Loucy (cell line): Measurements from ENCODE around the gene BANK1.

Experiments
- EZH2phosphoT487 ChIP-seq: fragments of 200-600 bp; IDR thresholded peaks from 2 replicates; pipeline ENCODE4 v1.6.1; 2018; ENCODE audit warnings: antibody characterized with exemption, mild to moderate bottlenecking, moderate library complexity, borderline replicate concordance
- TF ChIP-seq, protein P1 (sequence below): fragments of 200-600 bp; sonication (generic); conservative IDR thresholded peaks from 2 replicates; pipeline ENCODE4 v1.5.1; 2014; ENCODE audit warnings: mild to moderate bottlenecking, antibody characterized with exemption, low read length

DNA sequence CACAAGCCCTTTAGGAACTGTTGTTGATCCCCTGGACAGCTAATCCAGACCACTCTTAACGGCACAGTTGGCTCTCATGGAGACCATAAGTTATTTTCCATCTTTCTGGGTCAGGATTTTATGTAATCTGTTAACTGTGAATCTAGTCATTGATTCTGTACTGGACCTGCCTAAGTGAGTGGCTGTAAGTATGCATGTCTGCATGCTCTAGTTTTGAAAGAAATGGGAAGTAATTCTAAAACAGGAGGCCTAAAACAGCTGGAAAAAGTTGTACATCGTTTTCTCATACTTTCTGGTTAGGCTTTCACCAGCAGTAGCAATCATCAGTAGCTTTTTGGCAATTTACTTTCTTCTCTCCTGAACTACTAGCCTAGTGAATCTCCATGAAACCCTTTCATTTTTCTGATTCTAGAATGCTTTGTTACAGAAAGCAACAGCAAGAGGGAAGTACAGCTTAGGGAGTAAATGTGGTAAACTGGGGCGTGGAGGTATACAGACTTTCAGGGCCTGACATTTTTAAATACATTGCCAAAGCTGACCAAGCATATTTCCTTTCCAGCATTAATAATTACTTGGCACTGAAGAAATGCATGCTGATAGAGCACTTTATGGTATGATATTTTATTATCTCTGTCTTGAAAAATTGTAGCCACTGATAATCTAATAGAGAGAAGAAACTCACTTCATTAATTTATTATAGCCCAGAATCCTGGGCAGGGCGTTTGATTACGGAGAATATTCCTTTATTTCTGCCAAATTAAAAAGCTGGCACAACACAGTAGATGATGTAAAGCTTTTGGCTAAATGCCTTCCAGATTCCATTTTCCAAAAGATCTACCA is 202.7 kb downstream of the BANK1 start:
- TF ChIP-seq, protein P1, sequence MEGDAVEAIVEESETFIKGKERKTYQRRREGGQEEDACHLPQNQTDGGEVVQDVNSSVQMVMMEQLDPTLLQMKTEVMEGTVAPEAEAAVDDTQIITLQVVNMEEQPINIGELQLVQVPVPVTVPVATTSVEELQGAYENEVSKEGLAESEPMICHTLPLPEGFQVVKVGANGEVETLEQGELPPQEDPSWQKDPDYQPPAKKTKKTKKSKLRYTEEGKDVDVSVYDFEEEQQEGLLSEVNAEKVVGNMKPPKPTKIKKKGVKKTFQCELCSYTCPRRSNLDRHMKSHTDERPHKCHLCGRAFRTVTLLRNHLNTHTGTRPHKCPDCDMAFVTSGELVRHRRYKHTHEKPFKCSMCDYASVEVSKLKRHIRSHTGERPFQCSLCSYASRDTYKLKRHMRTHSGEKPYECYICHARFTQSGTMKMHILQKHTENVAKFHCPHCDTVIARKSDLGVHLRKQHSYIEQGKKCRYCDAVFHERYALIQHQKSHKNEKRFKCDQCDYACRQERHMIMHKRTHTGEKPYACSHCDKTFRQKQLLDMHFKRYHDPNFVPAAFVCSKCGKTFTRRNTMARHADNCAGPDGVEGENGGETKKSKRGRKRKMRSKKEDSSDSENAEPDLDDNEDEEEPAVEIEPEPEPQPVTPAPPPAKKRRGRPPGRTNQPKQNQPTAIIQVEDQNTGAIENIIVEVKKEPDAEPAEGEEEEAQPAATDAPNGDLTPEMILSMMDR = no peak
- no peak for TF ChIP-seq EZH2phosphoT487
